GM19452 (cell line): ENCODE measurements around the gene ZACN.
"Not testable (repeated sequence)": the region's sequence is repeated elsewhere in the genome, so short reads cannot be mapped to it uniquely, and the experiment has no call there.

Experiments
- ATAC-seq: cut with Tn5 transposase; IDR thresholded peaks from one replicate; pipeline ENCODE4 v1.9.1; 2021; ENCODE audit not compliant: unreplicated experiment

The ZACN gene

DNA sequence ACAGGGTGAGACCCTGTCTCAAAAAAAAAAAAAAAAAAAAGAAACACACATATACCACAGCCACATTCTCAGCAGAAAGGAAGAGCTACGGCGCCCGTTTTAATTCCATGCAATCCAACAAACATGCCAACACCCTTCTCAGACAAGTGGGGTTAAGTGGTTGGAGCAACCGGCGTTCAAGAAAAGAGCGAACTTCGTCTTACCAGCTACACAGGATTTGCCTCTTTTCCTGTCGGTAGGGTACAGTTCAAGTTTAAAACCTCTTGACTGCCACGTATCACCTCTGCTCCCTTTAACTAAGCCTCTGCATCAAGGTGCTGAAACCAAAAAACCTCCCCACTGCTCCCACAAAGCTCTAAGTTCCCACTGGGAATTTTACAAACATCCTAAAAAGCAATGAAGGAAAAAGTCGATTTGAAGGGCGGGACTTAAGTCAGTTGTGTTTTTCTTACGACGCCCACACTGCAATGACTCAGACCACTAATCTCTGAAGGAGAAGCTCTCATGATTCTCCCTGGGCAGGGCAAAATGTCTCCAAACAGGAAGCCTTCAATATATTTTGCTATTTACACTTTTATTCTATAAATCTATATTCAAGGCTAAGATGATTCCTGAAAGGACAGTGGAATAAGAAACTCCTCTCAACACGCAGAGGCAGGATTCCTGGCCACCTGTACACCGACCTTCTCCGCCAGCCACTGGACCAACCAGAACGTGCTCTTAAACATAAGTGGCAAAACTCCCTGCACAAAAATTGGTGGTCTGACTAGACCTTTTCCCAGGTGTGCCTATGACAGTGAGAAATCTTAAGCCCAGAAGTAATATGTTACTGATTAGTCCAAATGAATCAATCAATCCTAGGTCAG is 25.5 kb upstream of the ZACN start:
- ATAC-seq, result no peak

- no peak for ATAC-seq
Observed at GRCh38 chr17:76054112-76054476, 24.9 kb upstream of the ZACN start.

GRCh38 chr17:76056882-76057281 is 22.1 kb upstream of the ZACN start:
- no peak for ATAC-seq

- not testable (repeated sequence) for ATAC-seq
Observed at GRCh38 chr17:76058264-76058663, 20.7 kb upstream of the ZACN start.

GRCh38 chr17:76063875-76064546 is 15.0 kb upstream of the ZACN start:
- no peak for ATAC-seq

DNA sequence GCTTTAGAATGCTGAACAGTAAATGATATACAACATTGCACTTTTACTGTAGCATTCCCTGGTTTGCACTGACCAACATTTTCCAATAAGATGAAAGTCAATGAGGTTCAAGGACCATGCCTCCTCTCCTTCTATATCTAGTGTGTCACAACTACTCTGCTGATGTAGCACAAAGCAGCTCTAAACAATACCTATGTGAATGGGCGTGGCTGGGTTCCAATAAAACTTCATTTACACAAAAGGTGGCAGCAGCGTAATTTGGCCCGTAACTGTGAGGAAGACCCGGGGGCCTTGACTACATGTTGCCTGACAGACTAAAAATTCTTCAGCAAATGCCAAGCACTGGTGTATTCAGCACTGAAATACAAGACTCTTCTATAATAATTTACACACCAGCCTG is 13.2 kb upstream of the ZACN start:
- ATAC-seq, result no peak

GRCh38 chr17:76071531-76072147 is 7.3 kb upstream of the ZACN start:
- ATAC-seq, result no peak

GRCh38 chr17:76072148-76072858 is 6.7 kb upstream of the ZACN start, which contains the start of gene SRP68:
Gene SRP68 (minus strand): TSS chr17:76072517. CDS start chr17:76072491, 26 bp downstream.
- ATAC-seq, result peak; percentile 80

- ATAC-seq, result no peak
Observed at GRCh38 chr17:76074390-76075363, 4.3 kb upstream of the ZACN start, which contains the start of gene GALR2. Gene GALR2 (plus strand): TSS chr17:76074781. CDS start chr17:76074884, 103 bp downstream.

GRCh38 chr17:76075364-76076145 is 3.4 kb upstream of the ZACN start:
- no peak for ATAC-seq

- no peak for ATAC-seq
Observed at GRCh38 chr17:76076146-76076764, 2.7 kb upstream of the ZACN start.

DNA sequence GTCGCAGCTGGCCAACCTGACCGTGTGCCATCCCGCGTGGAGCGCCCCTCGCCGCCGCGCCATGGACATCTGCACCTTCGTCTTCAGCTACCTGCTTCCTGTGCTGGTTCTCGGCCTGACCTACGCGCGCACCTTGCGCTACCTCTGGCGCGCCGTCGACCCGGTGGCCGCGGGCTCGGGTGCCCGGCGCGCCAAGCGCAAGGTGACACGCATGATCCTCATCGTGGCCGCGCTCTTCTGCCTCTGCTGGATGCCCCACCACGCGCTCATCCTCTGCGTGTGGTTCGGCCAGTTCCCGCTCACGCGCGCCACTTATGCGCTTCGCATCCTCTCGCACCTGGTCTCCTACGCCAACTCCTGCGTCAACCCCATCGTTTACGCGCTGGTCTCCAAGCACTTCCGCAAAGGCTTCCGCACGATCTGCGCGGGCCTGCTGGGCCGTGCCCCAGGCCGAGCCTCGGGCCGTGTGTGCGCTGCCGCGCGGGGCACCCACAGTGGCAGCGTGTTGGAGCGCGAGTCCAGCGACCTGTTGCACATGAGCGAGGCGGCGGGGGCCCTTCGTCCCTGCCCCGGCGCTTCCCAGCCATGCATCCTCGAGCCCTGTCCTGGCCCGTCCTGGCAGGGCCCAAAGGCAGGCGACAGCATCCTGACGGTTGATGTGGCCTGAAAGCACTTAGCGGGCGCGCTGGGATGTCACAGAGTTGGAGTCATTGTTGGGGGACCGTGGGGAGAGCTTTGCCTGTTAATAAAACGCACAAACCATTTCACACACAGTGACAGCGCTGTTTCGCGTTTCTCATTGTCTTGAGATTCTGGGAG is 2.0 kb upstream of the ZACN start:
- ATAC-seq, result no peak

- ATAC-seq, result no peak
Observed at GRCh38 chr17:76077584-76078110, 1.3 kb upstream of the ZACN start.

DNA sequence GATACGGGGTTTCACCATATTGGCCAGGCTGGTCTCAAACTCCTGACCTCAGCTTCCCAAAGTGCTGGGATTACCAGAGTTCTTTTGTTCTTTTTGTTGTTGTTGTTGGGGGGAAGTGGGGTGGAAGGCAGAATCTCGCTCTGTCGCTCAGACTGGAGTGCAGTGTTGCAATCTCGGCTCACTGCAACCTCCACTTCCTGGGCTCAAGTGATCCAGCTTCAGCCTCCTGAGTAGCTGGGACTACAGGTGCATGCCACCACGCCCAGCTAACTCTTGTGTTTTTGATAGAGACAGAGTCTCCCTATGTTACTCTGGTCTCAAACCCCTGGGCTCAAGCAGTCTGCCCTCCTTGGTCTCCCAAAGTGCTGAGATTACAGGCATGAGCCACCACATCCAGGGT is 612 bp upstream of the ZACN start:
- ATAC-seq, result not testable (repeated sequence)

DNA sequence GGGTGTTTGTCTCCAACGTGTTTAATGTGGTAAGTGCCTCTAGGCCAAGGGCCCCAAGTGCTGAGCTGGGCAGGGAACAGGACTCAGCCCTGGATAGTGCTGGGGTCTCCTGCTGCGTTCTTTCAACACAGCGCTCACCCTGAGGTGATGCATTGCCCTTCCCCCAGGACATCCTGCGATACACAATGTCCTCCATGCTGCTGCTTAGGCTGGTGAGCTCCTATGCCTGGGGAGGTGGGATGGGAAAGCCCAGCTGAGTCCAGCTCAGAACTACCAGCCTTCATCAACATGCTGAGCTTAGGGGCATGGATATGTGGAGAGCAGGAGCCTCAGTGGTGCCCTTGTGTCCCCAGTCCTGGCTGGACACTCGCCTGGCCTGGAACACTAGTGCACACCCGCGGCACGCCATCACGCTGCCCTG is 563 bp downstream of the ZACN start:
- ATAC-seq, result no peak

DNA sequence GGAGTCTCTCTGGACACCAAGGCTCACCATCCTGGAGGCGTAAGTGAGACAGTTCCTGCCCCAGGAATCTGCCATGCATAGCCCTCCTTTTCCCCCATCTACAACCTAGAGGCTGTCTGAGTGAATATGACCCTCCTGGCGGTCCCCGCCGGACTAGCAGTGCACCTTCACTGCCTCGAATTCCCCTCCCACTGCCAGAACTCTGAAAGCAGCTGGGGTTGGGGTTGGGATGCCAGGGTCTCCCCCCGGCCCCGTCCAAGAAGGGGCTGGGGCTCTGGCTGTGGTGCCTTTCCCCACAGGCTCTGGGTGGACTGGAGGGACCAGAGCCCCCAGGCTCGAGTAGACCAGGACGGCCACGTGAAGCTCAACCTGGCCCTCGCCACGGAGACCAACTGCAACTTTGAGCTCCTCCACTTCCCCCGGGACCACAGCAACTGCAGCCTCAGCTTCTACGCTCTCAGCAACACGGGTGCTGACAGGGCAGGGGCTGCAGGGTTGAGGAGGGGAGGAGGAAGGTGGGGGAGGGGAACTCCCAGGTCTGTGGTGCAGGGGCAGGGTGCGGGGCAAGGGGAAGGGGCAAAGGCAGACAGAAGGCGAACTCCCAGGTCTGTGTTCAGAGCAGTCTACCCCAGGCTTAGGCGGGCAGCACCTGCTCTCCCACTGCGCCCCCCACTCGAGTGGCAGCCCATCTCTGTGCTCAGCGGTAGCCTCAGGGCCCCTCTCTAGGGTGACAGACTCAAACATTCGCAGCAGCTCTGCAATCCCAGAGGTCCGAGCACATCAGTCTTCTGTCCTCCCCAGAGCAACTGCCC is 1.2 kb downstream of the ZACN start:
- no peak for ATAC-seq

- no peak for ATAC-seq
Observed at GRCh38 chr17:76080768-76081287, 1.8 kb downstream of the ZACN start.
